GM19035 (cell line): ENCODE results near the gene SRPRA.
"Not testable (repeated sequence)": the region's sequence is repeated elsewhere in the genome, so short reads cannot be mapped to it uniquely, and the experiment has no call there.

ENCODE experiments used
- ATAC-seq: cut with Tn5 transposase; IDR thresholded peaks from one replicate; pipeline ENCODE4 v1.9.1; 2021; ENCODE audit not compliant: unreplicated experiment

SRPRA gene

DNA sequence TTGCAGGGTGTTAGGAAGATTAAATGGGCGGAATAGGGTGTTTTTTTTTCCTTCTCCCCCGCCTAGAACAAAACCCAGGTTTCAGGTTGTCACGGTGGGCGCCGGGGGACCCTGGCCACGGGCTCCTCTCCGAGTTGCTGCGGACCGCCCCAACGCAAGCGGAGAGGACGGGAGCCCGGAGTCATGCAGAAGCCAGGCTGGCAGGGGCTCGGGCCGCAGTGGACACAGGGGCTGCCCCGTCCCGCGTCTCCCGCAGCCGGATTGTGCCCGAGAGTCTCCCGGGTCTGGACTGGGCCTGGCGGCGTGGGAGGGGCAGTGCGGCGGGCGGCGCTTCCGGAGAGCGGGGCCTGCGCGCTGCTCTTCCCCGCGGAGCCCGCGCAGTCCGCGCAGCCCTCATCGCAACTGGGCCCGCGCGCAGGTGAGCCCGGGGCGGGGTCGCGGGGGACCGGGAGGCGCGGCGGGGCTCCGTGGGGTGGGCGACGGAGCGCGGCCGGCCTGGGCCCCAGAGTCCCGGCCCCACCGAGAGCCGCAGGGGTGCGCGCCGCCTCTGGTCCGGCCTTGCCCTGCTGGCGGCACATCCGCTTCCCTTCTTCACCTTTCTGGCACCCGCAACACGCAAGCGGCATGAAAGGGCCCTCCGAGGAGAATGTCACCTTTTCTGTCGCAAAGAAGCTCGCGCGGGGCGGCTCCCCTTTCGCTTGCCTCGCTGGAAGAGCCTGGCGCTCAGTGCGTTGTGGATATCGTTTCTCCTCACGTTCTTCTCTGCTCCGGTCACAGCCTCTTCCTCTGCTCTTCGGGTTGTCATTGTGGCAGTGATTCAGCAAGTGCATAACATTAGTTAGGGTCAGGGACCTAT, 14.3 kb upstream of the SRPRA start, which contains the start of gene TIRAP:
TIRAP (plus strand) TSS at position 358 of the 856 bp plus-strand sequence. CDS start 7,802 bp downstream, outside the sequence.
- peak; percentile 57 for ATAC-seq

DNA sequence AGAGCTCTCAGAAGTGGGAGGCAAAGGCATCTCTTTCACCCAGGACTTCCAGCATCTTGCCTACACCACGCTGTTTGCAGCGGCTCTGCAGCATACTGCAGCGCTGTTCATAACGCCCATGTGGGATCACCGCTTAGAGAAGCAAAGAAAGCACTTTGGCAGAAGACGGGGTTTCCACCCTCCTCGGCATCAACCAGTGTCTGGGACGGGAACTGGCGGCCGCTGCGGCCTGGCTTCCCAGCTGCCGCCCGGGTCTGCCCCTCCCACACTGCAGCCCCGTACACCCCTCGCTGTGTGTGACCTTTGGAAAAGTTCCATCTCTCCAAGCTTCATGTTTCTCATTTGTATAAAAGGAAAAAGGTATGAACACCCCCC, 13.7 kb upstream of the SRPRA start:
- ATAC-seq = peak; percentile 29

DNA sequence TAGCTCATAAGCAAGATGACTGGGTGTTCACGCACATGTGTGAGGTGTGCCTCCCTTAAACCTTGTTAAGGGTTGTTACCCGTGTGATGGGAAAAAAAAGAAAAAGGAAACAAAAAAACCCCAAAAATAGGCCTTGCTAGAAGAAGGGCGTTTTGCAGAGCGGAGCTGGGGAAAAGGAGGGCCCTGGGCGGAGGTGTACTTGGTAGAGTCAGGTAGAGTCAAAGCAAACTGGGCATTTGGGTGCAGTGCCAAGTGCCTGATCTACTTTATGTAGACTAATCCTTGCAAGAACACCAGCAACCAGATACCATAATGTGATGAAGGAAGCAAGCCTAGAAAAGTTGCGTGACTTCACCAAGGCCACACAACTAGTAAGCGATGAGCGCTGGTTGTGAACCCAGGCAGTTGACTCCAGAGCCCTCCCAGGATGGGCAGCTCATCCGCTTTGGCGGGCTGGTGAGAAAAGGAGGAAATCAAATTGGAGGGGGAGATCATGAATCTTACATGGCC, 13.0 kb upstream of the SRPRA start:
- no peak for ATAC-seq

DNA sequence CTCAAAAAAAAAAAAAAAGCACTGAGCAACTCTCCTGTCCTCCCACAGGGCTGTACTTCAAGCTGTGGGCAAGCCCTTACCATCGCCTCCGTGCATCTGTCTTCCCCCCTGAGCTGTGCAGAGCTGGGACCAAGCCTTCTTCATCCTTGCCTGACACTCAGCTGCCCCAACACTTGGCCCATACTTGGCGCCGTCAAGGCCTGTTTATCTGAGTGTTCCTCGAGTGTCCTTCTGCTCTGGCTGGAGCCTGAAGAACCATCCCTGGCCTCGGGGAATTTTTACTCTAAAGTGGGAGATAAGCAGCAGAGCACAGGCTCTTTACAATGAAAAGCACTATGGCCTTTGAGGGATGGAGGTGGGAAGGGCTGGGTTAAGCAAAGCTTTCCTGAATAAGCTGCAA, 12.6 kb upstream of the SRPRA start:
- no peak for ATAC-seq

DNA sequence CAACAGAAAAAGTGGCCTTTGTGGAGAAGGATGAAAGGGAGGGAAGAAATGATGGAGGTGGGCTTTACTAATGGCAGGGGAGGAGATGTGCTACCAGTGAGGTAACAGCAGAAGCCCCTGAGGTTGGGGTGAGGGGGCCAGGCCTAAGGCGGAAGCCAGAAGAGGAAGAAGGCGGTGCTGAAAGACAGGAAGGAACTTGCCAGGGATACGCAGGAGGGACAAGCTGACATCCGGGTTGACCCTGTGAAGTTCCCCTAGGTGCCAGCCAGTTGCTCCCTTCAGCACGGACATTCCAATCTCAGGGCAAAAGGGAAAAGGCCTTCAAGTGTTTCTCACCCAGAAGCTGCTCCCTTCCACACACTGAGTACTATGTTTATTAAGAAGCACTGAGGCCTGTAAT, 11.9 kb upstream of the SRPRA start:
- ATAC-seq = no peak

DNA sequence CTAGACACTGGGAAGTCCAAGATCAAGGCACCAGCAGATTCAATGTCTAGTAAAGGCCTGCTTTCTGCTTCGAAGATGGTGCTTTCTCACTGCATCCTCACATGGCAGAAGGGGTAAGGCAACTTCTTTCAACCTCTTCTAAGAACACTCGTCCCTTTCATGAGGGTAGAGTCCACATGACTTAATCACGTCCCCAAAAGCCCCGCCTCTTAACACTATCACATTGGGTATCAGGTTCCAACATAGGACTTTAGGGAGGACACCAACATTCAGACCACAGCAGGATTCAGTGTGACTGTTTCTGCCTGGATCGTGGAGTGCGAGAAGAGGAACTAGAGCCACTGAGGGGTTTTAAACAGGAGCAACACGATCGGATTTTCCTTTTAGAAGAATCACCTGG, 10.5 kb upstream of the SRPRA start:
- ATAC-seq = no peak

DNA sequence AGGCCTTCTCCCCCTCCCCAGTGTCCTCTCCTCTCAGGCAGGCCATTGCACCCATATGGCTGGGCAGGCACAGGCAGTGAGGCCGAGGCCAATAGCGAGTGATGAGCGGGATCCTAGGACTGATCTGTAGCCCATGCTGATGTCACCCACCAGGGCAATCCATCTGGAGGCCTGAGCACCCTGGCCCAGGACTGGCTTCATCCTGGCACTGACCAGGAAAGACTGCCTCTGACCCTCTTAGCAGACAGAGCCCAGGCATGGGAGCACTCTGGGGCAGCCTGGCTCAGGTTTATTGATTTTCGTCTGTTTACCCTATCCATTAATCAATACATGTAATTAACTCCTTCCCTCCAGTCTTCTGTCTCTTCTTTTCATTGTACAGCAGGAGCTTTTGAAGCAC, 9.1 kb upstream of the SRPRA start:
- no peak for ATAC-seq

DNA sequence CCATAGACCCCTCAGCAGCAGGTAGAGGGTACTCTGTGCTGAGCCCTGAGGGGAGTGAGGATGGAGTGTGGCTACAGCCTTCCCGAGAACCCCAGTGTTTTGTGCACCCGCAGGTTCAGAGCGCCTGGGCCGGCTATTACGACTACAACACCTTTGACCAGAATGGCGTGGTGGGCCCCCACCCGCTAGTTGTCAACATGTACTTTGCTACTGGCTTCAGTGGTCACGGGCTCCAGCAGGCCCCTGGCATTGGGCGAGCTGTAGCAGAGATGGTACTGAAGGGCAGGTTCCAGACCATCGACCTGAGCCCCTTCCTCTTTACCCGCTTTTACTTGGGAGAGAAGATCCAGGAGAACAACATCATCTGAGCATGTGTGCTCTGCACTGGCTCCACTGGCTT, 8.6 kb upstream of the SRPRA start:
- ATAC-seq = no peak

DNA sequence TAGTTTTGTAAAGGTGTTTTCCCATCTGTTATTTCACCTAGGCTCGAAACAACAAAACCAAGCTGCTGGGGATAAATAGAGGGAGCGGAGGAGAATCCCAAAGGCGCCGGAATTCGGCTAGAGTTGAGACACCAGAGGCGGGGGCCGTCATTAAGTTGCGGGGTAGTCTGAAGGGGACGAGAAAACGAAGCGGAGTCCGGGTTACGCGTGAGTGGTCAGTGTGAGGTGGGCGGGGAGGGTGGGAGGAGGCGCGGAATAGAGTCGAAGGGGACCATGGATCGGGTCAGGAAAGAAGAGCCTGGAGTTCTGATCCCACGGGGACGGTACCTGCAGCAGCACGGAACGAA, 361 bp downstream of the SRPRA start:
- peak; percentile 7 for ATAC-seq

DNA sequence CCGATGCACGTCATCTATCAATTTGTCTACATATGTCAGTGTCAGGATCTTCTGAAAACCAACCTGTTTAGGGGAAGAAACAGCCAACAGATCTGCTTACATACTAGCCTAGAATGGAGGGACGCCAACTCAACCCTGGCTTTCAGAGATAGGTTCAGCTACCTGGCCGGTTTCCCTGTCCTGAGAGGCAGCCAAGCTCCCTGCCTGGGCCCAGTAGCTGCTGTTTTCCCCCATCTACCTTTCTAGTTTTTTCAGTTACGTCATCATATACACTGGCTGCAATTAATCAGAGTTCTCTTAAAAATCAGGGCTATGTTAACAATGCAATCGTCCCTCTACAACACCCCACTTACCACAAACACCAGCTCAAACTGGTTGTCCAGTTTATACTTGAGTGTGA, 1.0 kb downstream of the SRPRA start:
- no peak for ATAC-seq

DNA sequence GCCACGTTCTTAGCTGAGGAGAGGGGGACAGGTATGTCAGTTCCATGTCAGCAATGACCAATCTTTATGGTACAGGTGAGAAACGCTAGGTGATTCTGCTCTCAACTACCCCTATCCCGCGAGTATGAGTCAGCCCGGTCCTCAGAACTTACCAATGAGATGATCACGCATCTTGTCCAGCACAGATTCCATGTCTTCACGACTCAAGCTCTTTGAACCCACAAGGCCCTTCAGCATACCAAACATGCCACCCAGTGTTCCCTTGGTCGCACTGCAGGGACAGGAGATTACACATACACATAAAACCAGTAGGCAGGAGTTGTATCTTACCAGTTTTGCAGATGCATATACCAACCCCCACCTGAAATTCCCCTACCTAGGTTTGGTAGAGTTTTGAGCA, 2.9 kb downstream of the SRPRA start:
- ATAC-seq = no peak

DNA sequence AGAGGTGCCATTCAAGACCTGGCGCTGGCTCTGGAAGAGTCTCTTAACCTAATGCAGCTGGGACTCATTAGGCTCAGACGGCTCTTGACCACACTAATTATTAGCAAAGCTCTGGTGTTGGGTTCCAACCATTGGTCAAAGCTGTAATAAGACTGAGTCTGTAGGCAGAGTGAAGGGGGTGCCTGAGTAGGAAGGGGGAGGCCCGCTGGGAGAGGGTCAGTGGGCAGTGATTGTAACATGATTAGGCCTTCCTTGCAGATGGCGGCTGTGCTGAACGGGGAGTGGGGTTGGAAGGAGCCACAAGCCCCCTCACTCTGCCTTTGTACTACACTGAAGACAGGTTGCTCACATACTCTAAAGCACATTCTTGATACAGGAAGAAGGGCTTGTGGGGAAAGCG, 5.2 kb downstream of the SRPRA start:
- ATAC-seq = no peak

DNA sequence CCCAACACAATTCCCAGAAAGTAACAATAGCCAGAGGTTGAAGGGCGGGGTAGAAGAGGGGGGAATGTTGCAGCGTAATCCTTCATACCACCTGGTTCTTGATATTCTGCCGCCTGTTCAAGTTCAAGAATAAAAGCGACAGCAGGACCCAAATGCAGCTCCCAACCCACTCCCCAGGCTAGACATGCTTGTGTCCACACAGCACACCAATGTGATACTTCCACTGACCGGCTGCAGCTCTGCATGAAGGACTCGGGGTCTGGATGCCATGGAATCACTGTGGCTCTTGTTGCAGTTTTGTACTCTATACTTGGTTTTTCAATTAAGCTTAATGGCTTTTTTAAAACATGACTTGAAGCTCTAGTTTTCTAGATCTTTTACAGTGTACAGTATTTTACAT, 6.5 kb downstream of the SRPRA start:
- ATAC-seq = no peak

DNA sequence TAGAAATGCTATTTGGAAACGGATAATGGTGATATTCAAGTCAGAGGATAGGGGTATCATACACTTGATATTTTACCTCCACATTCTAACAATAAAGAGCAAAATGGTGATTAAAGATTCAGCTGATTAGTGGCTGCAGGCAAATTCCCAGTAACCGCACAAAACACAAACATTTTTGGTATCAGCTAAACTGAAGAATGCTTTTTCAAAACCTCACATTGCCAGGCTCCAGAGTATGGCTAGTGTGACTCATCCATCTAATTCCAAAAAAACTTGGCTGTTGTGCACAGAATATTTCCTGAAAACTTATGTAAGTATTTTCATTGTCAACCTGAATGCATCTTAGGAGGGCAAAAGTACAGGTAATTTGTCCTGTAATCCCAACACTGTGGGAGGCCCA, 10.9 kb downstream of the SRPRA start:
- no peak for ATAC-seq

DNA sequence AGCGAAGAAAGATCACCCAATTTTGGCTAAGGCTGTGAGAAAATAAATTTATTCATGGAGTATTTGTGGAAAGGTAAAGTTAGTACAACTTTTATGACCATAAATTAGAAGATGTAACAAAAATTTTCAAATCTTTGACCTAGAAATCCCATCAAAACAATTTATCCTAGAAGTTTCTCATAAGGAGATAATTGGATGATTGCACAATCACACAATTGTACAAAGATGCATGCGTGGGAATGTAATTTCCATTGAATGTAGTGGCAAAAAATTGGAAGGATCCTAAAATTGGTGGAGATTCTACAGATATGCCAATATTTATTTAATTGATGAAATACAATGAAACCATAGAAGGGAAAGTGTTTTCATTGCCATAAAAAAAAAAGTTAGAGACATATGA, 11.6 kb downstream of the SRPRA start:
- no peak for ATAC-seq

DNA sequence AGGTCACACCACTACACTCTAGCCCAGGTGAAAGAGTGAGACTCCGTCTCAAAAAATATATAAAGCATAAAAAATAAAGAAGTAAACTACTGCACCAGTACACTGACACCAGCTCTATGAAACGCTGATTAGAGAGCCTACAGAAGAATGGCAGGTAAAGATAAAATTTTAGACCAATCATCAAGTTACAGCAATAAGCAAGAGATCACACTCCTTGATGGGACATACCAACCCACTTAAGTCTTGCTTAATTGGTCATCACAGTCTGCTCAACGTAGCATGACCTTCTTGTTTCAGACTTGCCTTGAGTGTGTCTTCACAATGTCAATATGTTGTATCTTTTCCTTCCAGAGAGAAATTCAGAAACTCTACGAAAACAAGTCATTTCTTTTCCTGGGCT, 12.5 kb downstream of the SRPRA start:
- no peak for ATAC-seq

DNA sequence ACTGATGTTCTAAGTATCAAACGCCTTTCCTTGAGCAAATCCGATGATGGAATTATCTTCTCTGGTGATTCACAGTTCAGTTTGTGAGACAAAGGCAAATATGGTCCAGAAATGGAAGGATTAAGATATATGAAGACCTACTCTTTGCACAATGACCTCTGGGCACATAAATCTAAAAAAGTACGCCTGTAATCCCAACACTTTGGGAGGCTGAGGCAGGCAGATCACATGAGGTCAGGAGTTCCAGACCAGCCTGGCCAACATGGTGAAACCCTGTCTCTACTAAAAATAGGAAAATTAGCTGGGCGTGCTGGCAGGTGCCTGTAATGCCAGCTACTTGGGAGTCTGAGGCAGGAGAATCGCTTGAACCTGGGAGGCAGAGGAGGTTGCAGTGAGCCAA, 13.2 kb downstream of the SRPRA start:
- ATAC-seq = not testable (repeated sequence)

DNA sequence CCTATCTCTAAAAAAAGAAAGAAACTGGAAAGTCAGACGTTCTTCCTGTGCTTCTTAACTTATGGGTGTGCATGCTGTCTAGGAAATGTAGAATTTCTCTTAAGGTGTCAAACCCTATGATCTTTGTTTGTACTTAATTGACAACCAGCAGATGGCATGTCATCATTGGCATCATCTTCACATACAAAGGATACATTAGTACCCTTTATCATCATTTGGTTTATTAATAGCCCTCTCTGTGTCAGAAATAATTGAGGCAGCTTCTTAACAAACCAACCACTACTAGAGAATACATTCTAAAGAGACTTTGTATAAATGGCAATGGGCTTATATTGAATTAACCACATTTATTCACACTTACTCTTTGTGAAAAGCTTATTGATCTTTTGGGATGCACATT, 13.9 kb downstream of the SRPRA start:
- ATAC-seq = no peak

DNA sequence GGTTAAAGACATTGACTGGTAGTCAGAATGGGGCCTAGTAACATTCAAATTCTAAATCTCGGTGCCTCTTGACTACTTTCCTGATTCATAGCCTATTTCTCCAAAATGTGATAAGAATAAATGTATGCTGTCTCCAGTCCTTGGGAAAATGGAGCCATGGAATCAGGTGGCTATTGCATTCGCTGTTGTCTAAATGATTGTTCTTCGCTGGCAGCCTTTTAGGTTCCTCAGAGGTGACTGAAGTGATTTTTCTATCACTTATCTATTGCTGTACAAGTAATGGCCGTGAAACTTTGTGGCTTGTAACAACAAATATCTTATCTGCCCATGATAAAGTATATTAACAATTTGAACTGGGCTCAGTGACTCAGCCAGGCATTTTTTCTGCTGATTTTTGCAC, 15.4 kb downstream of the SRPRA start:
- ATAC-seq = no peak

DNA sequence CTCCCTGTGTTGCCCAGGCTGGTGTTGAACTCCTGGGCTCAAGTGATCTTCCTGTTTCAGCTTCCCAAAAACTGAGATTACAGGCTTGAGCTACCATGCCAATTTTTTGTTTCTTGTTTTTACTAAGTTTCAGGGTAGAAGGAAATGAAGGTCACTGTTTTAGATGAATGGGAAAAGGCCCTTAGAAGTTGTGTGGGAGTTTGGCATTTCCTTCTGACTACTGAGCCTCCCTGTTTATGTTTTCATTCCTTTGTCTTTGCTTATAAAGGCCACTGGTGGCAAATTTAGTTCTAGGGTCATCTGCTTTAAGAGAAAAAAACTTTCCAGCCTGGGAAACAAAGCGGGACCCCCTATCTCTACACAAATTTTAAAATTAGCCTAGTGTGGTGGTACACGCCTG, 22.1 kb downstream of the SRPRA start:
- no peak for ATAC-seq

DNA sequence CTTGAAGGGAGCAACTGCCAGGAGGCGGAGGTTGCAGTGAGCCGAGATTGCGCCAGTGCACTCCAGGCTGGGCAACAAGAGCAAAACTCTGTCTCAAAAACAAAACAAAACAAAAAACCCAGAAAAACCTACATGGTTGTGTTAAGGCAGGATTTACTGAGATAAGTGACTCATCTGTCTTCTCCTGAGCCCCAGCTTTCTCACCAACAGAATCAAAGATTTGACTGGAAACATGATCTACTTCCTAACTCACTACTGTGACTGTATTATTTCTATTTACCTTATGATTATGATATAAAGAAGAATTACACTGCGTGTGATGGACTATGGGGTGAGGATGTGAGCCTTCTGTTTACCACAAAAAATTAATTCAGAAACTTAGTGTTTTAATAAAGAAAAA, 35.3 kb downstream of the SRPRA start:
- ATAC-seq = no peak

DNA sequence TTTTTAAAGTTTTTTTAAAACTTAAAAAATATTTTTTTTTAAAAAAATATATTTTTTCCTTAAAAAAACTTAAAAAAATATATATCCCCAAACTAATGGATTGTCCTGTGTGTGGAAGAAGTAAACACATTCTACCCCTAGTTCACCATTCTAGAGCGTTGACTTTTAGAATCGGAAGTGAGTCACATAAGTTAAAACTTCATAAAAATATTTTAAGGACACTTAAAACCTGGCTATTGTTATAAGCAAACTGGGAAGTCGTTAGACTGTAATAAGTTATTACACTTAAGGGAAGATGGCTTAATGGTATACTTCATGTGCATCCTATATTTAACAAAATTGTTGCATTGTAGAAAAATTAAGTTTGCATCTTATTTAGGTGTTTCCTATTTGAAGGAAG, 36.0 kb downstream of the SRPRA start:
- ATAC-seq = no peak
